OCI-LY1 (cell line): ENCODE measurements around the gene PRPS2.

ENCODE experiments used
- EZH2 ChIP-seq: fragments of 200-600 bp; sonication (generic), shearing (Covaris generic); IDR thresholded peaks from 2 replicates; pipeline ENCODE4 v1.8.0; 2017; ENCODE audit warnings: borderline replicate concordance, mixed run types, mild to moderate bottlenecking, antibody characterized with exemption, low read length, moderate library complexity, mixed read lengths
- TF ChIP-seq, protein P1 (sequence below): fragments of 200-600 bp; sonication (generic), shearing (Covaris generic); IDR thresholded peaks from 2 replicates; pipeline ENCODE4 v1.5.1; 2017; ENCODE audit warnings: mild to moderate bottlenecking, antibody characterized with exemption, low read length, moderate library complexity, mixed read lengths

DNA sequence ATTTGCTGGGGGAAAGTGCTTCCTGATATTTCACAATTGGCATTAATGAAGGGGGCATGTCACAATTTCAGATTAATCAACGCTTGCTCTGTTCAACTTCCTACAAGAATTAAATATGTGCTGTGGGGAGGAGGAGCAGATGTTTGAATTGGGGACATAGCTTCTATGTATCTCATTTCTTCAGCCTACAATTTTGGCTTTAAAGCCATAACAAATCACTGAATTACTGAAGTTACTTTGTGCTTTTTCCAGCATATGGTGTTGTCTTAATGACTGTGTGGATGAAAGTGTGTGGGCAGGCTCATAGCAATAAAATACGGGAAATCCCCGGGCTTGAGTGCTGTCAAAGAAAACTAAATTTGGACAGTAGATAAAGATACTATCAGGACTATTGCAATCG, 76.5 kb downstream of the PRPS2 start:
- TF ChIP-seq, protein P1, sequence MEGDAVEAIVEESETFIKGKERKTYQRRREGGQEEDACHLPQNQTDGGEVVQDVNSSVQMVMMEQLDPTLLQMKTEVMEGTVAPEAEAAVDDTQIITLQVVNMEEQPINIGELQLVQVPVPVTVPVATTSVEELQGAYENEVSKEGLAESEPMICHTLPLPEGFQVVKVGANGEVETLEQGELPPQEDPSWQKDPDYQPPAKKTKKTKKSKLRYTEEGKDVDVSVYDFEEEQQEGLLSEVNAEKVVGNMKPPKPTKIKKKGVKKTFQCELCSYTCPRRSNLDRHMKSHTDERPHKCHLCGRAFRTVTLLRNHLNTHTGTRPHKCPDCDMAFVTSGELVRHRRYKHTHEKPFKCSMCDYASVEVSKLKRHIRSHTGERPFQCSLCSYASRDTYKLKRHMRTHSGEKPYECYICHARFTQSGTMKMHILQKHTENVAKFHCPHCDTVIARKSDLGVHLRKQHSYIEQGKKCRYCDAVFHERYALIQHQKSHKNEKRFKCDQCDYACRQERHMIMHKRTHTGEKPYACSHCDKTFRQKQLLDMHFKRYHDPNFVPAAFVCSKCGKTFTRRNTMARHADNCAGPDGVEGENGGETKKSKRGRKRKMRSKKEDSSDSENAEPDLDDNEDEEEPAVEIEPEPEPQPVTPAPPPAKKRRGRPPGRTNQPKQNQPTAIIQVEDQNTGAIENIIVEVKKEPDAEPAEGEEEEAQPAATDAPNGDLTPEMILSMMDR, result no peak
- no peak for TF ChIP-seq EZH2
